Amygdala (tissue), 56 donors: ENCODE data around the gene ATP13A1.
"Not testable (repeated sequence)": the region's sequence is repeated elsewhere in the genome, so short reads cannot be mapped to it uniquely, and the experiment has no call there.

Experiments used
- DNase-seq, 56 donors: peaks; one replicate each; lab custom pipeline; 2025; lab: John Stamatoyannopoulos, UW

ATP13A1 gene

DNA sequence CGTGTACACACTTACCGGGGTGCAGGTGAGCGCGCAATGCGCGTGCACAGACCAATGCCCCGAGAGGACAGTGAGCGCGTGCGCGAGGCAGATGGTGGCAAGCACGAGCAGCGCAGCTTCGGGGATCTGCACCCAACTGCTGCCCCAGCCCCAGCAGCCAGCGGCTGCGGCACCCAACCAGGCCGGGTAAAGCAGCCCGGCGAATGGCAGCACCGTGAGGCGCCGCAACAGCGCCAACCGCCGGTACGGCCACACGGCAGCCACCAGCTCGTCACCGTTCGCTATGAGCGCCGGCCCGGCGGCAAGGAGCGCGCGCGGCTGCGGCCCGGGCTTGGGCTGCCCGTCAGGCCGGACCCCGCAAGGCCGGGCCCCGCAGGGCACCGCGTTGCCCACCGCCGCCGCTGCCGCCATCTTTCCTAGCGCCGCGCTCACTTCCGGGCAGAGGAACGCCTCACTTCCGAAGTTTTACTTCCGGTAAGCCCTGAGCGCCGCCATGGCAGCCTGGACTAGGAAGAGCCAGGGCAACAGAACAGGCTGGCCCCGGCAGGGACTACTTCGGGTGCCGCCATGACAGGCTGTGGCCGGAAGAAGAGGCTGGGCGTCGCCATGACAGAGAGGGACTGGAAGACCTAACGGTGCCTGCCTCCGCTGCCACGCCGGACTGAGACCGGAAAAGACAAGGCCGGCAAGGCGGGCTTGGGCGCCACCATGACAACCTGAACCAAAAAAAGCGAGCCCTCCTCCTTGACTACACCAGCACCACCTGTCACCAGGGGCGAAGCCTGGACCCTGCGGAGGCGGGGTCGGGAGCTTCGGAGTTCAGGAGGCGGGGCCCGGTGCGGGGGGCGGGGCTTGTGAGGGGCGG lies at the start of gene ATP13A1:
Gene ATP13A1 (minus strand): TSS at position 421 of the 865 bp plus-strand sequence. CDS start 10 bp downstream, at position 411.
- DNase-seq = peak; percentile 80 to 100 (median 96)

DNA sequence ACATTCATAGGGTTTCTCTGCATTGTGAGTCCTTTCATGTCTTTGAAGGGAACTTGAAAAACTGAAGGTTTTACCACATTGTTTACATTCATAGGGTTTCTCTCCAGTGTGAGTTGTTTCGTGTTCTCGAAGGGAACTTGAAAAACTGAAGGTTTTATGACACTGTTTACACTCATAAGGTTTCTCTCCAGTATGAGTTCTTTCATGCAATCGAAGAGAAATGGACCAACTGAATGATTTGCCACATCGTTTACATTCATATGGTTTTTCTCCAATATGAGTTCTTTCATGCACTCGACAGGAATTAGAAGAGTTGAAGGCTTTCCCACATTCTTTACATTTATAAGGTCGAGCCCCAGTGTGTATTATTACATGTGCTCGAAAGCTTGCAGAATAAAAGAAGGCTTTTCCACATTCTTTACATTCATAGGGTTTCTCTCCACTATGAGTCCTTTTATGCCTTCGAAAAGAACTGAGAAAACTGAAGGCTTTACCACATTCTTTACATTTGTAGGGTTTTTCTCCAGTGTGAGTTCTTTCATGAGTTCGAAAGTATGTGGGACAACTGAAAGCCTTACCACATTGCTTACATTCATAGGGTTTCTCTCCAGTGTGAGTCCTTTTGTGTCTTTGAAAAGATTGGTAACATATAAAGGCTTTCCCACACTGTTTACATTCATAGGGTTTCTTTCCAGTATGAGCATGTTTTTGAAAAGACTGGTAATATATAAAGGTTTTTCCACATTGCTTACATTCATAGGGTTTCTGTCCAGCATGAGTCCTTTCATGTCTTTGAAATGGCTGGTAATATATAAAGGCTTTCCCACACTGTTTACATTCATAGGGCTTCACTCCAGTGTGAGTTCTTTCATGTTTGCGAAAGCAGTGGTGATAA lies 48.7 kb upstream of the ATP13A1 start:
- DNase-seq = no peak

DNA sequence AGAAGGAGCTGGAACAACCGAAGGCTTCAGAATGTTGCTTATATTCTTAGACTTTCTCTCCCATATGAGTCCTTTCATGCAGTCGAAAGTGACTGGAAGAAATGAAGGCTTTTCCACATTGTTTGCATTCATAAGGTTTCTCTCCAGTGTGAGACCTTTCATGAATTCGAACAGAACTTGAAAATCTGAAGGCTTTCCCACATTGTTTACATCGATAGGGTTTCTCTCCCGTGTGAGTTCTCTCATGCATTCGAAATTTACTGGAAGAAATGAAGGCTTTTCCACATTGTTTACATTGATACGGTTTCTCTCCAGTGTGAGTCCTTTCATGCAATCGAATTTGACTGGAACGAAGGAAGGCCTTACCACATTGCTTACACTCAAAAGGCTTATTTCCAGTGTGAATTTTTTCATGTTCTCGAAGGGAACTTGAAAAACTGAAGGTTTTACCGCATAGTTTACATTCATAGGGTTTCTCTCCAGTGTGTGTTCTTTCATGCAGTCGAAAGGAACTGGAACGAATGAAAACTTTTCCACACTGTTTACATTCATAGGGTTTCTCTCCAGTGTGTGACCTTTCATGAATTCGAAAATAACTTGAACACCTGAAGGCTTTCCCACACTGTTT lies 47.9 kb upstream of the ATP13A1 start:
- DNase-seq = no peak

DNA sequence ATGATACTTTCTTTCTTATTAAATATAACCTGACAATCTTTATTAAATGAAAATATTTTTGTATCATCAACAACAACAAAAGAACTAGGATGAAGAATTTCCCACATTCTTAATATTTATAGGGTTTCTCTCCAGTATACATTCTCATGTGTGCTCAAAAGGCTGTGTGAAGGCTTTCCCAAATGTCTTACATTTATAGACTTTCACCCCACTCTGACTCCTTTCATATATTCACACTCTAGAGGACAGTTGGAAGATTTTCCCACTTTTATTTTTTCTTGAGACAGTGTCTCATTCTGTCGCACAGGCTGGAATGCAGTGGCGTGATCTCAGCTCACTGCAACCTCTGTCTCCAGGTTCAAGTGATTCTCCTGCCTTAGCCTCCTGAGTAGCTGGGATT lies 47.0 kb upstream of the ATP13A1 start:
- no peak for DNase-seq

DNA sequence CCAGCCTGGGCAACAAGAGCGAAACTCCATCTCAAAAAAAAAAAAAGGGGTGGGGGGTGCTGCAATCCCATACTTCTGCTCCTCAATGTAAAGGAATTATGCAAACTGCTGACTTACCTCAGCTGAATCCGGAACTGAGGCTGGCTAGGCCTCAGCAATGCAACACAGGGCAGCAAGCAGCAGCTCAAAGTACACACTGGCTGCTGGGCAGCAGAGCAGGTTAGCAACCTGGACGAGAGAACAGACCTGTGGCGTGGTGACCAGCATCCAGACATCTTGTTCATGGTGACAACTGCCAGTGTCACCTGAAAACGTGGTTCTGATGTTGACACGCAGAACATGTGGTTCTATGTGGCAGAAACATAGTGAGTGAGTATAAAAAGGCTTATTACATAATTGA lies 41.4 kb upstream of the ATP13A1 start:
- DNase-seq = no peak

DNA sequence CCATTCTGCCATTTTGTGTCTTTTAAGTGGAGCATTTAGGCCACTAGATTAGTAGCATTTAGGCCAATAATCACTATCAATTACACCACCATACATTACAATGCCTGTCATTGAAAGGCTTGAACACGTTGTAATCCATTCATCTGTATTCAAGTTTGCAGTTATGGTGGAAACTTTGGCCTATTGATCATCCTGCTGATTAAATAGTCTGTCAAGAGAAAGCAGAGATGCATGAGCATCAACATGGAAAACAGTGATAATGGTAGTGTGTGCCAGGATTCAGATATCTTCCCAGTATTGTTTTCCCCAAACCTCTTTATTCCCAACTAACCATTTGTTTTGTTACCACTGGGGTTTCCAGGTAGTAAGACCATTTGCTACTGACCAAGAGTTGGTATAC lies 37.0 kb upstream of the ATP13A1 start:
- not testable (repeated sequence) for DNase-seq

DNA sequence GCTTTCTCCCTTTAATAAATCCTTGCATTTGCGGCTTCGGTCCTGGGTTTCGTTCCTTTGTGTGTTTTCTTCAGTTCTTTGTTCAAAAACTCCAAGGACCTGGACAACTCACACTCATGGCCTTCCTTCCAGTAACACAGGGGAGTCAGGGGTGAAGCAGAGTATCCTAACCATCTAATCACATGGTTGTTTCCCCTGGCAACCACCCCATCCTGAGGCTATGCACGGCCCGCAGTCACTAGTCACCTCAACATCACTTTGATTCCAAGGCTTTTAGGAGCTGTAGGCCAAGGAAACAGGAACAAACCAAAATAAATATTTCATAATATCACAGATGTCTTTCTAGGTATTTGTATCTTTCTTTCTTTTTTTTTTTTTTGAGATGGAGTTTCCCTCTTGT lies 34.1 kb upstream of the ATP13A1 start:
- no peak for DNase-seq

DNA sequence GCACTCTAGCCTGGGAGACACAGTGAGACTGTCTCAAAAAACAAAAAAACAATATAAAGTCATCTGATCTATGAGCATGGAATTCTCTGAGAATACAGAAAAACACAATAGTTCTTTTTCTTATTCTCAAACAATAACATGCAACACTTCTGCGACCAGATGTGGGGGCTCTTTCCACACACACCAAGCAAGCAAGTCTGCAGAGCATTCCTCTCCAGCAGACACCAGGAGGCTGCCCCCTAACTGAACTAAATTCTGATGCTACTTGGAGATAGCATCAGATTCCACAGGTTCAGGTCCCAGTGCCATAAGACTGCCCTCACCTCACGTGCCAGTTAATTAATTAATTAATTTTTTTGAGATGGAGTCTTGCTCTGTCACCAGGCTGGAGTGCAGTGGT lies 32.9 kb upstream of the ATP13A1 start:
- DNase-seq = no peak

DNA sequence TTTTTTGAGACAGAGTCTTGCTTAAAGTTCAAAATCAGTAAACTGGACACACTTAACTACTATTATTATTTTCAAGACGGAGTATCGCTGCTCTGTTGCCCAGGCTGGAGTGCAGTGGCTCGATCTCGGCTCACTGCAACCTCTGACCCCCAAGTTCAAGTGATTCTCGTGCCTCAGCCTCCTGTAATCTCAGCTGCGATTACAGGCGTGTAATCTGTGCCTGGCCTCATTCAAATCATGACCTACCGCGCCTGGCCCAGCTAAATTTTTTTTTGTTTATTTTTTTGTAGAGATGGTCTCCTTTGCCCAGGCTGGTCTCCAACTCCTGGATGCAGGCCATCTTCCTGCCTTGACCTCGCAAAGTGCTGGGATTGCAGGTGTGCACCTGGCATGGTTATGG lies 28.2 kb upstream of the ATP13A1 start:
- DNase-seq = no peak

DNA sequence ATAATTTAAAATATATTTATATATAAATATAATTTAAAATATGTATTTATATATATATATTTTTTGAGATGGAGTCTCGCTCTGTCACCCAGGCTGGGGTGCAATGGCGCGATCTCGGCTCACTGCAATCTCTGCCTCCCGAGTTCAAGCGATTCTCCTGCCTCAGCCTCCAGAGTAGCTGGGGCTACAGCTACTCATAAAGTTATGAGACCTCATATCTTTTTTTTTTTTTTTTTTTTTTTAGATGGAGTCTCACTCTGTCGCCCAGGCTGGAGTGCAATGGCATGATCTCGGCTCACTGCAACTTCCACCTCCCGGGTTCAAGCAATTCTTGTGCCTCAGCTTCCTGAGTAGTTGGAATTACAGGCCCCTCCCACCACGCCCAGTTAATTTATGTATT lies 25.5 kb upstream of the ATP13A1 start:
- not testable (repeated sequence) for DNase-seq

DNA sequence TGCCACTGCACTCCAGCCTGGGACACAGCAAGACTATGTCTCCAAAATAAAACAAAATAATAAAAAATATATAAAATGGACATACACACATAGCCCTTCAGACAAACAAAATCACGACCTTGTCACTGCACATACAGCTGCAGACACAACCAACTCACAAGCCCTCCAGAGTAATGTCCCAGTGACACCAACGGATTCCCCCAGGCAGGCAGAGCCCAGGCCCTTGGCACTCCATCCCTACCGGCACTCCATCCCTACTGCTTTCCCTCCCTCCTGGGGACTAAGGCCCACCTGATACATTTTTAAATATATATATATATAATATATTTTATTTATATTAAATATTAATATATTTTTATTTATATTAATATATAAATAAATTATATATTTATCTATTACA lies 23.6 kb upstream of the ATP13A1 start:
- DNase-seq = no peak

DNA sequence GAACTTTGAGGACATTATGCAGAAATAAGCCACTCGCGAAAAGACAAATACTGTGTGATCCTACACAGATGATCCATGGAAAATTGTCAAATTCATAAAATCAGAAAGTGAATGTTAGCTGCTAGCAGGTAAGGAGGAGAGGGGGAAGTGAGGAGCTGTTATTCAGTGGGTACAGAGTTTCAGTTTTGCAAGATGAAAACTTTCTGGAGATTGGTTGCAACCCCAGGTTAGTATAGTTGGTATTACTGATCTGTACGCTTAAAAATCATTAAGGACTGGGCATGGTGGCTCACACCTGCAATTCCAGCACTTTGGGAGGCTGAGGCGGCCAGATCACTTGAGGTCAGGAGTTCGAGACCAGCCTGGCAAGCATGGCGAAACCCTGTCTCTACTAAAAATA lies 23.1 kb upstream of the ATP13A1 start:
- no peak for DNase-seq

DNA sequence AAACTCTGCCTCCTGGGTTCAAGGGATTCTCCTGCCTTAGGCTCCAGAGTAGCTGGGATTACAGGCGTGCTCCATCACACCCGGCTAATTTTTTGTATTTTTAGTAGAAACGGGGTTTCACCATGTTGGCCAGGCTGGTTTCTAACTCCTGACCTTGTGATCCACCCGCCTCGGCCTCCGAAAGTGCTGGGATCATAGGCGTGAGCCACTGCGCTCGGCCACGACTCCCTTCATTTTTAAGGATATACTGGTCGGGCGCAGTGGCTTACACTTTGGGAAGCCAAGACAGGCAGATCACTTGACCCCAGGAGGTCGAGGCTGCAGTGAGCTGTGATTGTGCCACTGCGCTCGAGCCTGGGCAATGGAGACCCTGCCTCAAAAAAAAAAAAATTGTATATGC lies 22.6 kb upstream of the ATP13A1 start:
- DNase-seq = not testable (repeated sequence)

DNA sequence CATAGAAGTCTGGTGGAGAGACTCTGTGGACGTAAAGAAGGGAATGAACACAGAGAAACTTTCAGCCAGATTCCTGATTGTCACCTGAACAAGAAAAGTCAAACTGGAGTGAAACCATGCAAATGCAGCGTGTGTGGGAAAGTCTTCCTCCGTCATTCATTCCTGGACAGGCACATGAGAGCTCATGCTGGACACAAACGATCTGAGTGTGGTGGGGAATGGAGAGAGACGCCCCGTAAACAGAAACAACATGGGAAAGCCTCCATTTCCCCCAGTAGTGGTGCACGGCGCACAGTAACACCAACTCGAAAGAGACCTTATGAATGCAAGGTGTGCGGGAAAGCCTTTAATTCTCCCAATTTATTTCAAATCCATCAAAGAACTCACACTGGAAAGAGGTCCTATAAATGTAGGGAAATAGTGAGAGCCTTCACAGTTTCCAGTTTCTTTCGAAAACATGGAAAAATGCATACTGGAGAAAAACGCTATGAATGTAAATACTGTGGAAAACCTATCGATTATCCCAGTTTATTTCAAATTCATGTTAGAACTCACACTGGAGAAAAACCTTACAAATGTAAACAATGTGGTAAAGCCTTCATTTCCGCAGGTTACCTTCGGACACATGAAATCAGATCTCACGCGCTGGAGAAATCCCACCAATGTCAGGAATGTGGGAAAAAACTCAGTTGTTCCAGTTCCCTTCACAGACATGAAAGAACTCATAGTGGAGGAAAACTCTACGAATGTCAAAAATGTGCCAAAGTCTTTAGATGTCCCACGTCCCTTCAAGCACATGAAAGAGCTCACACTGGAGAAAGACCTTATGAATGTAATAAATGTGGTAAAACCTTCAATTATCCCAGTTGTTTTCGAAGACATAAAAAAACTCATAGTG lies 15.9 kb upstream of the ATP13A1 start:
- no peak for DNase-seq

DNA sequence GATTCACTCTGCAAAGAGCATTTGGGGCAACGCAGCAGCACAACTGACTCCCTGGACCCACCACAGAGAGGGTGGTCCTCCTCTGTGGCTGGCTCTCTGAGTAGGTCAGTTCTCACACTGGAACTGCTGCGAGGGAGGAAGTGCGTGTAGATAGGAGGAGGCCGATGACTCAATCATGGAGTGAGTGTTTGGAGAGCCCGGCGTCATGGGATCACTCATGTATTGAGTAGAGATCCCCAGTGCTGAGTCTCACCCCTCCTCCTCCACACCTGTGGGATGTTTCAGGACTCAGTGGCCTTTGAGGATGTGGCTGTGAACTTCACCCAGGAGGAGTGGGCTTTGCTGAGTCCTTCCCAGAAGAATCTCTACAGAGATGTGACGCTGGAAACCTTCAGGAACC lies 14.1 kb upstream of the ATP13A1 start:
- DNase-seq = no peak

DNA sequence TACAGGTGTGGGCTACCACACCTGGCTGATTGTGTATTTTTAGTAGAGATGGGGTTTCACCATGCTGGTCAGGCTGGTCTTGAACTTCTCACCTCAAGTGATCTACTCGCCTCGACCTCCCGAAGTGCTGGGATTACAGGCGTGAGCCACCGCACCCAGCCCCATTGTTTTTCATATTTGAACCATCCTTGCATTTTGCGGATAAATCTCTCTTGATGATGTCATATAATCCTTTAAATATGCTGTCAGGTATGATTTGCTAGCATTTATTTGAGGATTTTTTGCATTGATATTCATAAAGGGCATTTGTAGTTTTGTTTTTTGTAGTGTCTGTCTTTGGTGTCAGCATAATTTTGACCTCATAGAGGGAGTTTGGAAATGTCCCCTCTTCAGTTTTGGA lies 10.8 kb upstream of the ATP13A1 start:
- no peak for DNase-seq

DNA sequence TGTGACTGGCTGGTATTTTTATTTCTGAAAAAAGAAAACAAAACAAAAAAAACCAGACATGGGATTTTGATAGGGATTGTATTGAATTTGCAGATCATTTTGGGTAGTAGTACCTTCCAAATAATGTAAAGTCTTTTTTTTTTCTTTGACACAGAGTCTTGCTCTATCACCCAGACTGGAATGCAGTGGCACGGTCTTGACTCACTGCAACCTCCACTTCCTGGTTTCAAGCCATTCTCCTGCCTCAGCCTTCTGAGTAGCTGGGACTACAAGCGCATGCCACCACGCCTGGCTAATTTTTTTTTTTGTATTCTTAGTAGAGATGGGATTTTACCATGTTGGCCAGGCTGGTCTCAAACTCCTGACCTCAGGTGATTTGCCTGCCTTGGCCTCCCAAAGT lies 9.3 kb upstream of the ATP13A1 start:
- no peak for DNase-seq

DNA sequence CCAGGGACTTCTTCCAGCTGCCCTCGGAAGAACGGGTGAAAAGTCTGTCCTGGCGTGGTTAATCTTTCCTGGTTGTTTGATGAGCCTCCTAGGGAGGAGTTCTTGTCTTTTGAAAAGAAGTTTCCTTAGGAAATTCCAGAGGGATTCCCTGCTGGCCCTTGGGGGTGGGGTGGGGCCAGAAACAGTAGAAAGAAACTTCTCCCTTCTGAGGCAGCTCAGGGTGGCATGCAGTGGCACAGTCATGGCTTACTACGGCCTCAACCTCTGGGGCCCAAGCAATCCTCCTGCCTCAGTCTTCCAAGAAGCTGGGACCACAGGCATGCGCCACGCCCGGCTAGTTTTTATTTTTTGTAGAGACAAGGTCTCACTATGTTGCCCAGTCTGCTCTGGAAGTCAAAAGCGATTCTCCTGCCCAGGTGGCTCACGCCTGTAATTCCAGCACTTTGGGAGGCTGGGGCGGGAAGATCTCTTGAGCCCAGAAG lies 6.6 kb upstream of the ATP13A1 start:
- no peak for DNase-seq

DNA sequence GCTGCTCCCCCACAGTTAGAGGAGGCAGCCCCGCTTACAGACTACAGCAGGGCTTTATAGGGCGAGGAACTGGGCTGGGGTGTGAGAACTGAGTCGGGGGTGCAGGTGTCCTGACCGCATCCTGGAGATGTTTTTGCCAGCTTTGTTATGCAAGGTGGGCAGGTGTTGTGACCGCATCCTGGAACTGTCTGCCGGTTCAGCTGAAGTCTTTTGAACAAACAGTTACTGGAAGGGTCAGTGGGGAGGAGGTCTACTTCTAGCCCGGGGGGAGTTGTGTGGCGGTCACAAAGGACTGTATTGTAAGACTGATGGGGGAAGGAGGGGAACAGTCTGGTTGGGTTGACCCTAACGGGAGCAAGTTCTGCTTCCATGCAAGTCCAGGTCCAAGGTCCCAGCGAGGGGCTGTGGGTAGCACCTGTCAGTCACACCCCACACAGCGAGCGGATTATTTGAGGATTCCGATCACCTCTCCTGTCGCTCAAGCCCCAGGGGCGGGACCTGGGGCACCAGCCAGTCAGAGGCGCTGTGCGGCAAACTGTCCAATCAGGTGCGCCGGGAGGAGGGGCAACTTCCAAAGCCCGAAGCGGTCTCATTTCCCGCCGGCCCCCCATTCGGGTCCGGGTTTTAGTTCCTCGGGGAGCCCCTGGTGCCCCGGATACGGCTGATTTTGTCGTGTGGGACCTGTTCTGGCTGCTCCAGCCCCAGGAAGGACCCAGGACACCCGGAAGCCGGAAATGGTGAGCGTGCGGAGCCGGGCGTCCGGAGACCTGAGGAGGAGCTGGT lies 4.9 kb upstream of the ATP13A1 start, which contains the start of gene ZNF101:
Gene ZNF101 (plus strand): TSS at position 610 of the 783 bp plus-strand sequence. CDS start 125 bp downstream, at position 735.
- DNase-seq = peak; percentile 44 to 95 (median 88)
